ENCODE measurements around the gene USP24.

USP24 gene

DNA sequence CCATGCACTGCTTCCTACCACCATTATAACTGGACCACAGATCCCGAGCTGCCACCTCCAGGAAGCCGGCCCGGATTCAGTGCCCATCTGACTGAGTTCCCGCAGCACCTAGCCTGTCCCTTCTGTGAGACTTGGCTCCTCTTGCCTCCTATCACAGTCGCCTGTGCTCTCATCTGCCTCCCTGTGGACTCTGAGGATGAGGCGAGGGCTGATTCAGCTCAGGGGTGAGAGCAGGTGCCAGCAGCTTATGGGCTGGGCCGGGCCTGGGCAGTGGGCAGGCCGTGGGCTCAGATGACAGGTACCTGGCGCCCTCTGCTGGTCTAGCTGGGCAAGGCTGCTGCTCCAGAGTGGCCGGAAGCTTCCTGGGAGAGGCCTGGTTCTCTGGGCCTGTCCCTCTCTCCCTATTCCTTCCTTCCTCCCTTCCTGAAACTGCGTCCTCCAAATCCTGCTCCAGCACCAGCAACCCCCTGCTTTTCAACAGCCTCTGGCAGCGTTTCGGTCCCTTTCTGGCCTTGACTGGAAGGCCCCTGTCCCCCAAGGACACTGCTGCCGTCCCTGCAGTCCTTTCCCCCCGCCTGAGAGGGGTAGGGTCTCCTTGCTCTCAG is 193.1 kb downstream of the USP24 start:
- DNase-seq, result peak; percentile 67

DNA sequence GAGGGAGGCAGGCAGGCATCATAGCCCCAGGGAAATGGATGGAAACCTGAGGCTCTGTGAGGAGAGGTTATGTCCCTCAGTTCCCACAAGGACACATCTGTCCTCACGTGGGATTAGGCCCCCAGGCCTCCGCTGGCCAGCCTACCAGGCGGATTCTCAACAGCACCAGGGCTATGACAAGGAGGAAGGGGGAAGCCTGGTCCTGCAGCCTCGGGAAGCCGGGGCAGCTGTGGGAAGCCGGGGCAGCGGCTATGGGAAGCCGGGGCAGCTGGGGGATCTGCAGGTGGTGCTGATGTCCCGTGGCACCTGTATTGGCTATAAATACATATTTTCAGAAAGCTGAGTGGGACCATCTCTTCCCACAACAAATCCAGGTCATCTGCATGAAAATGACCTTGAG is 196.8 kb downstream of the USP24 start:
- no peak for DNase-seq

Measured in NCI-H1436 treated with DMSO at 0.1 percent for 48 hours (cell line).